GM12872 (cell line): ENCODE data around the gene RNF141.
A peak's percentile ranks its signal among the peaks of the same experiment; 100 is the strongest.

Experiments
- CTCF ChIP-seq: IDR thresholded peaks from 3 replicates; pipeline ENCODE4 v1.5.1; 2011; ENCODE audit warnings: low read depth, mild to moderate bottlenecking, low read length, moderate library complexity; ENCODE audit not compliant: insufficient read depth

The RNF141 gene

GRCh38 chr11:10568486-10568941 is 27.5 kb upstream of the RNF141 start, which contains the start of gene LYVE1:
TSS of gene LYVE1 (minus strand) at chr11:10568665. CDS start at chr11:10568532, 133 bp downstream.
- no peak for TF ChIP-seq CTCF

DNA sequence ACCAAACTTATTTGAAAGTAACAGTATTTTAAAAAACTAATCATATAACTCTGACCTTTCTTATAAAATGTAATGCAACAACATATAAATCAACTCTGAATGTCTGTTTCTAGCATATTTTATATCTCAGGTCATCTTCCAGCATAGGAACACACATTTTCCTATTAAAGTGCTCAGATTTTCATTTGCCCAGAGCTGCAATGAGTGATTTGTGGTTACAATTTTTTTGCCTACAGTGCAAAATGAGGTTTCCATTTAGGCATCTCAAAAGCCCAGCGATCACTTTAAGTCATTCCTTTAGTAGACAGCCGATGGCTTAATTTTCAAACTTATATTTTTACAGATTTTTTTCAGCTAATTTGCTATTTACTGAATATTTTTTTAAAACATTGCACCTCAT is 26.5 kb upstream of the RNF141 start:
- no peak for TF ChIP-seq CTCF

DNA sequence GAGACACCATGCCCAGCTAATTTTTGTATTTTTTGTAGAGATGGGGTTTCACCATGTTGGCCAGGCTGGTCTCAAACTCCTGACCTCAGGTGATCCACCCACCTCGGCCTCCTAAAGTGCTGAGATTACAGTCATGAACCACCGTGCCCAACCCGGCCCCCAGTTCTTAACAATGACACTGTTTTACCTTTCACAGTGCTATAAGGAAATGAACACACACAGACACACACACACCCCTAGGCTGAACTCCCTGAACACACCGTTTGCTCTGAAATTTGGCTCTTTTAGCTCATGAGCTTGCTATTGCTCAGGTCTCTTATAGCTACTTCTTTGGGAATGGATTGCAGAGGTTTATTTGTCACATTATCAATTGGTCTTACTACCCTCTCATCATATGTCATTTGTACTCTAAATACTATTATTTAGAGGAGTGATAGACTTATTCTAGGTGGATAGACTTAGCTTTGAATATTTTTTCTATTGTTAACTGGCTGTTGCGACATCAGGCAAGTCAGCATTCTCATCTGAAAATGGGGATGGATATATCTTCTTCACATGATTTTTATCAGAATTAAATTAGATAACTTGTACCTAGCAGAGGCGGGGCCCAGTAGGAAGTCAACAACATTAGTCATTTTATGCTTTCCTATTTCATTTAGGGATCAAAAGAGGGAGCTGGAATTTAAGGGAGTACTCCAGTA is 25.4 kb upstream of the RNF141 start:
- TF ChIP-seq CTCF, result no peak

DNA sequence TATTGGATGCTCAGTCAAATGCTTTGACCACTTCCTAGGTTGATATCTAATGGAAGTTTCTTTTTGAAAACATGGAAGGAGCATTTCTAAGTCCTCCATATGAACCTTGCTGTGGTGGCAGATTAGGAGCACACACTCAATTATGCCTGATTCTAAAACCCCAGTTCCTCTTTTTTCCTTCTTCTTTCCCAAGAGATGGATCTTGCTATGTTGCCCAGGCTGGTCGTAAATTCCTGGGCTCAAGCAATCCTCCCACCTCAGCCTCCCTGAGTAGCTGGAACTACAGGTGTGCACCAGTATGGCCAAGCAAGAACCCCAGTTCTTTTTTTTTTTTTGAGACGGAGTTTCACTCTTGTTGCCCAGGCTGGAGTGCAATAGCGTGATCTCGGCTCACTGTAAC is 24.5 kb upstream of the RNF141 start:
- TF ChIP-seq CTCF, result no peak

DNA sequence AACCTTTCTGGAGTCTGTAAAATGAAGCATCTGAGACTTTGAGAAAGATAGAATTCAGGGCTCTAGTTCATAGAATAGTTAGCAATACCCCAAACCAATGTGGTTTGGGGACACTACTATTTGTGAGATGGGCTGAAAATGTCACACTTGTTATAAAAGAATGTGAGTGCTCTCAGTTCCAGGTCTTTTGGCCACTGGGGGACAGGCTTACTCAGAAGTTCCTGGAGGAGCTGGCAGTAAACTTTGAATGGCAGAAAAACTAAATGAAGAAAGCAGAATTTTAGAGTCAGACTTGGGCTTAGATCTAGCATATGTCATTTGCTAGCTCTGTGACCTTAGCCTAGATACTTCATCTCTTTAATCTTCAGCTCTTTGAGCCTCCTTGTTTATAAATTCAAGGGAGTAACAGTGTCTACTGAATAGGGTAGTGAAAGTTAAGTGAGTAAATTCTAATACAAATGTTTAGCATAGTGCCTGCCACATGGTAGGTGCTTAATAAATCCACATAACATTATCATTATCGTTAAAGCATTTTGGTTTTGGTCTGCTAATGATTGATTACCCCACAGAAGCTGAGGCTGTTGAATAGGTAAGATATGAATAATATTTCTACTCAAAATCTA is 23.8 kb upstream of the RNF141 start:
- 0 out of 3 replicates have a peak, but pooled peaks have one; percentile 10 for TF ChIP-seq CTCF

- TF ChIP-seq CTCF, result no peak
These were observed 23.0 kb upstream of the RNF141 start for GRCh38 chr11:10564030-10564429.

DNA sequence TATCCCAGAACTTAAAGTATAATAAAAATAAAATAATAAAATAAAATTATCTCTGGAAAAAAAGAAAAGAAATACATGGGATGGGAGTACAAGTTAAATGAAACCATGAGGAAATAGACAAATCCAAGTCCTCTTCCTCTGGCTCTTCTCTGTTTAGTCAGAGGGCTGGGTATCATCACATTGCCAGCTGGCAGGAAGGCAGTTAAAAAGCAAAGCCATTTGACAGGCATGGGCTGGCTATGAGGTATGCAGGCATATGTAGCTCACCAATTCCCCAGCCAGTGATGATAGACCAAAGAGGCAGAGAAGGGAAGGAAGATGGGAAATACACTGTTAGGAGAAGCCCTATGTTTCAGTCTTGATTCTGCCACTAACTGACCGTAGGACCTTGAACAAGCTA is 21.0 kb upstream of the RNF141 start:
- TF ChIP-seq CTCF, result no peak
